GM18519 (cell line): ENCODE results near the gene FXR2.

Source experiments
- ATAC-seq: cut with Tn5 transposase; IDR thresholded peaks from one replicate; pipeline ENCODE4 v1.9.1; 2021; ENCODE audit warnings: mild to moderate bottlenecking, moderate library complexity; ENCODE audit not compliant: unreplicated experiment, low FRiP score

The FXR2 gene

DNA sequence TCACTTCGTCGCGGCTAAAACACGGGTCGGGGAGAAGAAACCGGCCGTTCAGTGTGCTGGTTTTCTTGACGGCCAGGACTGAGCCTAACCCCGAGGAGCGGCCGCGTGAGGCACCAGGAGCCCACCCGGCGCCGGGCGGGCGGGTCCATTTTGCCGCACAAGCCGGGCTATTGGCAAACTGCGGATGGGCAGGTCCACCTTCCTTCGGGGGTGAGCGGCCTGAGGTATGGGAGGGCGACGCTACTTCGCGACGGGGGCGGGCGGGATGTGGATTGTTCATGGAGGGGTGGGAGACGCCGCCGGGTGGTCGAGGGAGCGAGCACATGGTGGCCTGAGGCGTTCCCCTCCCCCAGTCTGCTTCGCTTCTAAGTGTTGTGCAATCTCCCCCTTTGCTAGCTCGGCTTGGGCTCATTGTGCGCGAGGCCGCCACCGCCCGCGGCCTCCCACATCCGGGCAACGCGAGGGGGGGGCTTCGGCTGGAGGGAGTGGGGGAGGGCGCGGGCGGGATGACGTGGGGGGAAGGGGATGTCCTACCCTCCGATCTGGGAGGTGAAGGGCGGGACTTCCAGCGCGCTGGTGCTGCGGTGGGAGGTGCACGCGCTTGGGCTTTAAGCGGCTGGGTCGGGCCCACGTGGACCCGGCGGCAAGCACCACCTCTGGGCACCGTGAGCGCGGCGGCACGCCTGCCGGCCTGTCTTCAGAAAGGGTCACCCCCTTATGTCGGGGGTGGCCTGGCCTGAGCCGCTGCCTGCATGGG lies 41.2 kb downstream of the FXR2 start:
- no peak for ATAC-seq

- peak; percentile 87 for ATAC-seq
Measured at GRCh38 chr17:7572588-7573323, 41.9 kb downstream of the FXR2 start.

DNA sequence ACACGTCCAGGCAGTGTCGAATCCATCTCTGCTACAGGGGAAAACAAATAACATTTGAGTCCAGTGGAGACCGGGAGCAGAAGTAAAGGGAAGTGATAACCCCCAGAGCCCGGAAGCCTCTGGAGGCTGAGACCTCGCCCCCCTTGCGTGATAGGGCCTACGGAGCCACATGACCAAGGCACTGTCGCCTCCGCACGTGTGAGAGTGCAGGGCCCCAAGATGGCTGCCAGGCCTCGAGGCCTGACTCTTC lies 42.4 kb downstream of the FXR2 start:
- no peak for ATAC-seq

- no peak for ATAC-seq
Measured at GRCh38 chr17:7570351-7570750, 44.3 kb downstream of the FXR2 start.

- no peak for ATAC-seq
Measured at GRCh38 chr17:7569571-7569970, 45.1 kb downstream of the FXR2 start.

DNA sequence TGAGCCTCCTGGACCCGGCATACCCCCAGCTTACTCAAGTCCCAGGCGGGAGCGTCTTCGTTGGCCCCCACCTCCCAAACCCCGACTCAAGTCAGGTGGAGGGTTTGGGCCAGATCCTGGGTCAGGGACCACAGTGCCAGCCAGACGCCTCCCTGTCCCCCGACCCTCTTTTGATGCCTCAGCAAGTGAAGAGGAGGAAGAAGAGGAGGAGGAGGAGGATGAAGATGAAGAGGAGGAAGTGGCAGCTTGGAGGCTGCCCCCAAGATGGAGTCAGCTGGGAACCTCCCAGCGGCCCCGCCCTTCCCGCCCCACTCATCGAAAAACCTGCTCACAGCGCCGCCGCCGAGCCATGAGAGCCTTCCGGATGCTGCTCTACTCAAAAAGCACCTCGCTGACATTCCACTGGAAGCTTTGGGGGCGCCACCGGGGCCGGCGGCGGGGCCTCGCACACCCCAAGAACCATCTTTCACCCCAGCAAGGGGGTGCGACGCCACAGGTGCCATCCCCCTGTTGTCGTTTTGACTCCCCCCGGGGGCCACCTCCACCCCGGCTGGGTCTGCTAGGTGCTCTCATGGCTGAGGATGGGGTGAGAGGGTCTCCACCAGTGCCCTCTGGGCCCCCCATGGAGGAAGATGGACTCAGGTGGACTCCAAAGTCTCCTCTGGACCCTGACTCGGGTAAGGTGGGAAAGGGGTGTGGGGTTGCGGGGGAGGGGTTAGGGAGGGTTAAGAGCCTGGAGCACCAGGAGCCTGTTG lies 51.4 kb downstream of the FXR2 start:
- no peak for ATAC-seq

DNA sequence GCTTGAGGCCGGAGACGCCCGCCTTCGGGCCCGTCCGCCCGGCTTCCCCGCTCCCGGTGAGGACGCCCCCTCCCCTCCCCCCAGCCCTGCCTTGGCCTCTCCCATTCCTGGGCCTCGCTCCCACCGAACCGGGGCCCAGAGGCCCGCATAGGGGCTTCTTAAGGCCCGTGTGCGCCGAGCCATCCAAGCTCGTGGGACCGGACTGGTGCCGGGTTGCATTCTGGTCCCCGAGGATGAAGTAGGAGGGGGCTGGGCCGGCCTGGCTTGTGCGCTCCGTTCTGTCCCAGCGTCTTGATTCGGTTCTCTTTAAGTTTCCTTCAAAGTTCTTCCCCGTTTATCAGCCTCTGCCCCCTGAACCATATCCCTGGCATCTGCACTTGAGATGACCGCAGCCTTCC lies 52.5 kb downstream of the FXR2 start:
- ATAC-seq = no peak

GRCh38 chr17:7561589-7562207 lies 53.0 kb downstream of the FXR2 start, which contains the start of gene SENP3:
TSS of gene SENP3 (plus strand) at chr17:7561919. CDS start at chr17:7563077, 1,158 bp downstream.
- peak; percentile 59 for ATAC-seq

GRCh38 chr17:7561028-7561575 lies 53.6 kb downstream of the FXR2 start:
- peak; percentile 39 for ATAC-seq

DNA sequence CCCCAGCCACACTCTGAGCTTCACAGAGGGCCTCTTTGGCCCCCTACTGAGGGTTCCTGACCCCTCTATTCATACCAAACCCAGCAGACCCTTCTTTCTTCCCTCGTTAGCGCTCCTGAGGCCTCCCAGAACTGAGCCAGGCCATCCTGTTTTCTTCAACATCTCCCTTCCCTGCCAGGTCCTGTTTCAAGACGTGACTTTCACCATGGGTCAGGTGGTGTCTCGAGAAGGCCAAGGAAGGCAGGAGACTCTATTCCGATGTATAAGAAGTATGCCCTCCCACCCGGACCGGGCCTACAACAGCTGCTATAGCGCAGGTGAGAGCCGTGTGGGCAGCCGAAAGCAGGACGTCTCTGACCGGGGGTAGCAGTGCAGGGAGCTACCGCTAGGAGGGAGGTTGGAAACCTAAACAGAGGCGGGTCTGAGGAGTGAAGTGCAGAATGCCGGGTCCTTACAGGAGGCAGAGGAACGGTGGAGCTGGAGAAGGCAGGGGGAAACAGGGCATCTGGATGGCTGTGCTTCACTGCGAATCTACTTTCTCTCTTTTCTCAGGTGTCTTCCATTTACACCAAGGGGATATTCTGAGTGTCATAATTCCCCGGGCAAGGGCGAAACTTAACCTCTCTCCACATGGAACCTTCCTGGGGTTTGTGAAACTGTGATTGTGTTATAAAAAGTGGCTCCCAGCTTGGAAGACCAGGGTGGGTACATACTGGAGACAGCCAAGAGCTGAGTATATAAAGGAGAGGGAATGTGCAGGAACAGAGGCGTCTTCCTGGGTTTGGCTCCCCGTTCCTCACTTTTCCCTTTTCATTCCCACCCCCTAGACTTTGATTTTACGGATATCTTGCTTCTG lies 54.3 kb downstream of the FXR2 start:
- ATAC-seq = no peak

DNA sequence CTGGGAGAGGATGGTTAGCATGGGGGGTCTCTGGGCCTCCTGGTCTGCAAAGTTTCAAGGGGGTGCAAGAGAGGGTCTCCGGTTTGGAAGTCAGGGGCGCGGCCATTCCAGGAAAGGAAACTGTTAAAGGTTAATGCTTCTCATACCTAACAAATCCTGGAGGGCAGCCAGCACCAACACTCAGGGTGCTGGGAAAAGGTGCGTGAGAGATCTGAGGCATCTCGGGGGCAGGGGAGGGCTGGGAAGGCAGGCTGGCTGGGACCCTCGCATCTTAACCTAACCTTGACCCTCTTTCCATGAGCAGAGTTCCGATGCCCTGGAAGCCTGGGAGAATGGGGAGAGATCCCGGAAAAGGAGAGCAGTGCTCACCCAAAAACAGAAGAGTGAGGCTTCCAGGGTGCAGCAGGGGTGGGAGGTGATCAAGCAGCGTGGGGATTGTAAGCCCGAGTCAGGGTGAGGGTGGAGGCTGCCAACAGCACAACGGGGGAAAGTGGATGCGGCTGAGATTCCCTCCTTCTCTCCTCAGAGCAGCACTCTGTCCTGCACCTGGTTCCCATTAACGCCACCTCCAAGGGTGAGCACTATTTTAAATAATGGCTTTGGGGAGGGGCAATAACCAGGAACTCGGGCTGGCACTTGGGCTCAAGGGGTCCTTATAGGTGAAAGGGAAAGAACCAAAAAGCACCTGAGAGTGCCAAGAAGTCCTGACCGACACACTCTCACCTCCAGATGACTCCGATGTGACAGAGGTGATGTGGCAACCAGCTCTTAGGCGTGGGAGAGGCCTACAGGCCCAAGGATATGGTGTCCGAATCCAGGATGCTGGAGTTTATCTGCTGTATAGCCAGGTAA lies 55.2 kb downstream of the FXR2 start:
- ATAC-seq = no peak

DNA sequence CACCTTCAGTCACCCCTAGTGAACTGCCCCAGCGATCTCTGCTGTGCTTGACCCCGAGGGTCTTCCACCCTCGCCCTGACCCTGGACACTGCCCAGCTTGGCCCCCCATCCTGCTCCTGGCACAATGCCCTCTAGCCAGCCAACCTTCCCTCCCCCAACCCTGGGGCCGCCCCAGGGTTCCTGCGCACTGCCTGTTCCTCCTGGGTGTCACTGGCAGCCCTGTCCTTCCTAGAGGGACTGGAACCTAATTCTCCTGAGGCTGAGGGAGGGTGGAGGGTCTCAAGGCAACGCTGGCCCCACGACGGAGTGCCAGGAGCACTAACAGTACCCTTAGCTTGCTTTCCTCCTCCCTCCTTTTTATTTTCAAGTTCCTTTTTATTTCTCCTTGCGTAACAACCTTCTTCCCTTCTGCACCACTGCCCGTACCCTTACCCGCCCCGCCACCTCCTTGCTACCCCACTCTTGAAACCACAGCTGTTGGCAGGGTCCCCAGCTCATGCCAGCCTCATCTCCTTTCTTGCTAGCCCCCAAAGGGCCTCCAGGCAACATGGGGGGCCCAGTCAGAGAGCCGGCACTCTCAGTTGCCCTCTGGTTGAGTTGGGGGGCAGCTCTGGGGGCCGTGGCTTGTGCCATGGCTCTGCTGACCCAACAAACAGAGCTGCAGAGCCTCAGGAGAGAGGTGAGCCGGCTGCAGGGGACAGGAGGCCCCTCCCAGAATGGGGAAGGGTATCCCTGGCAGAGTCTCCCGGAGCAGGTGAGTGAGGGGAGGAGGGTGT lies 56.0 kb downstream of the FXR2 start, which contains the start of gene TNFSF13:
Gene TNFSF13, plus strand, starts transcription at position 207 of the 776 bp plus-strand sequence. Its CDS starts 290 bp downstream, at position 497.
- ATAC-seq = no peak

GRCh38 chr17:7557775-7558543 lies 56.7 kb downstream of the FXR2 start:
- no peak for ATAC-seq

- ATAC-seq = no peak
Measured at GRCh38 chr17:7557147-7557764, 57.4 kb downstream of the FXR2 start.

- no peak for ATAC-seq
Measured at GRCh38 chr17:7556627-7557026, 58.1 kb downstream of the FXR2 start.

GRCh38 chr17:7555320-7555948 lies 59.3 kb downstream of the FXR2 start:
- ATAC-seq = no peak
